Mesothelial cell of epicardium (in vitro differentiated cells): ENCODE data around the gene AUTS2. TPM values are rescaled to one million over a fixed set of nuclear protein-coding genes. Genes with fewer than 3 reads are reported as not detected.

Source experiments
- DNase-seq, 2 experiments: peaks; one replicate each; pipeline ENCODE4 v3.0.0; 2021; ENCODE audit warnings: low spot score in 2 of 2; ENCODE audit not compliant: unreplicated experiment in 2 of 2
- H3K27ac Mint-ChIP-seq: 2 replicates; pipeline ENCODE4 v1.8.0; 2021; ENCODE audit warnings: mixed read lengths
- H3K27me3 Mint-ChIP-seq: 2 replicates; pipeline ENCODE4 v1.8.0; 2021; ENCODE audit warnings: low read depth, mixed read lengths
- H3K36me3 Mint-ChIP-seq: 2 replicates; pipeline ENCODE4 v1.8.0; 2021; ENCODE audit warnings: mixed read lengths
- H3K4me1 Mint-ChIP-seq: 2 replicates; pipeline ENCODE4 v1.8.0; 2021; ENCODE audit warnings: mixed read lengths
- H3K4me3 Mint-ChIP-seq: 2 replicates; pipeline ENCODE4 v1.8.0; 2021; ENCODE audit warnings: mild to moderate bottlenecking, moderate library complexity, mixed read lengths
- H3K9me3 Mint-ChIP-seq: 2 replicates; pipeline ENCODE4 v1.8.0; 2021; ENCODE audit warnings: mixed read lengths
- total RNA-seq: library from RNA; stranded (reverse); gene quantifications from 3 replicates; pipeline ENCODE4 v1.2.1, GENCODE V29; 2021
- TF ChIP-seq, protein P1 (sequence below): fragments of 200-600 bp; sonication (generic); IDR thresholded peaks from one replicate; pipeline ENCODE4 v1.5.0; 2021; ENCODE audit warnings: antibody characterized with exemption; ENCODE audit not compliant: unreplicated experiment

The AUTS2 gene
- total RNA-seq, 1 donor from 2014 or later = 135 TPM

DNA sequence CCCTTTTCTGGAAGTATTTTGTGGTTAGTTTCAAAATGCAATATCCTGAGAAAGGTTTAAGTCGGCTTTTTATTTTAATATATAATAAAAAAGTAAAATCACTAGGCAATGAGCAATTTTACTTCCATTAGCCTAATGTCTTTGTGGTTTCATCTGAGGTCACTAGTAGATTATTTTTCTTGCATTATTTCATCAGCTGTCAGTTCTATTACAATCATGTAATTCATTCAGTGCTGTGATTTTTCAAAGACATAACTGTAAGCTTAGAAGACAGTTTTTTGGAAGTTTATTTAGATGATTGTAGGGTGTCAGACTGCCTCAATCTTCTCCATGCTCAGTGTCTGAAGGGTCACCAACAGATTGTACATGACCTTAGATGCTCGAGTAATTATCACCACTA lies 965.7 kb downstream of the AUTS2 start:
- TF ChIP-seq, protein P1, sequence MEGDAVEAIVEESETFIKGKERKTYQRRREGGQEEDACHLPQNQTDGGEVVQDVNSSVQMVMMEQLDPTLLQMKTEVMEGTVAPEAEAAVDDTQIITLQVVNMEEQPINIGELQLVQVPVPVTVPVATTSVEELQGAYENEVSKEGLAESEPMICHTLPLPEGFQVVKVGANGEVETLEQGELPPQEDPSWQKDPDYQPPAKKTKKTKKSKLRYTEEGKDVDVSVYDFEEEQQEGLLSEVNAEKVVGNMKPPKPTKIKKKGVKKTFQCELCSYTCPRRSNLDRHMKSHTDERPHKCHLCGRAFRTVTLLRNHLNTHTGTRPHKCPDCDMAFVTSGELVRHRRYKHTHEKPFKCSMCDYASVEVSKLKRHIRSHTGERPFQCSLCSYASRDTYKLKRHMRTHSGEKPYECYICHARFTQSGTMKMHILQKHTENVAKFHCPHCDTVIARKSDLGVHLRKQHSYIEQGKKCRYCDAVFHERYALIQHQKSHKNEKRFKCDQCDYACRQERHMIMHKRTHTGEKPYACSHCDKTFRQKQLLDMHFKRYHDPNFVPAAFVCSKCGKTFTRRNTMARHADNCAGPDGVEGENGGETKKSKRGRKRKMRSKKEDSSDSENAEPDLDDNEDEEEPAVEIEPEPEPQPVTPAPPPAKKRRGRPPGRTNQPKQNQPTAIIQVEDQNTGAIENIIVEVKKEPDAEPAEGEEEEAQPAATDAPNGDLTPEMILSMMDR = no peak

DNA sequence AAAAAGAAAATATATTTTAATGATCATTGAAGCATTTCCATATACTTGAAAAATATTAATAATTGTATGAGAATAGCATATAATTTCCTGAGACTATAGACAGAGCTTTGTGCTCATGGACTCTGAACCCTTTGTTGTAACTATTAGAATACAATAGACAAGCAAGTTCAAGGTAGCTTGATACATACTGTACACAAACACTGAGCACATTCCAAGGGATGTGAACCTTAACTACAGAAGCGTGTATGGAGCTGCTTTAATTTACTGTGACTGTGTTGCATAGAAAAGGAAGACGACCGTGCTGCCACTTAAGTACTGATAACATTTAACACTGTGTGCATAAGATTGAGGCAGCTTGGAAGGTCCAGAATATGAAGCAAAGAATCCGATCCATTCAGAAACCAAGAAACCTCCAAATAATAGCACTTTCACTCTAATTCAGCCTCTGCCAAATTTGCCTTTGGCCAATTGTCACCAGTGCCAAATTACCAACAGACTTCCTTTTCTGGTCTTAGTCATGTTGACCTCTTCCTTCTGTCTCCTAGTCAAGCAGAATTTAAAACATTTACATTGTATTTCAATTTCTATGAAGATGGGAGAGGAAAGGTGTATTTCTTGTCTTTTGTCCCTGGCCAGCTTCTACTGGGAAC lies 967.6 kb downstream of the AUTS2 start:
- no peaks in the 10 kb centered on the region for H3K27me3 Mint-ChIP-seq
- TF ChIP-seq, protein P1 = no peak
- peaks cover 17% of the 10 kb centered on the region for H3K36me3 Mint-ChIP-seq
- H3K4me1 Mint-ChIP-seq = peaks cover 27% of the 10 kb centered on the region
- no peak overlapping the region for H3K27ac Mint-ChIP-seq
- no peak for DNase-seq
- H3K9me3 Mint-ChIP-seq = no peaks in the 10 kb centered on the region
- H3K4me3 Mint-ChIP-seq = no peak overlapping the region

More for the DNA sequence above, 965.7 kb downstream of the AUTS2 start:
- no peaks in the 10 kb centered on the region for H3K27me3 Mint-ChIP-seq
- peaks cover 11% of the 10 kb centered on the region for H3K36me3 Mint-ChIP-seq
- peaks cover 21% of the 10 kb centered on the region for H3K4me1 Mint-ChIP-seq
- H3K4me3 Mint-ChIP-seq = no peak overlapping the region
- H3K9me3 Mint-ChIP-seq = peaks cover 8% of the 10 kb centered on the region
- DNase-seq = no peak
- H3K27ac Mint-ChIP-seq = no peak overlapping the region

DNA sequence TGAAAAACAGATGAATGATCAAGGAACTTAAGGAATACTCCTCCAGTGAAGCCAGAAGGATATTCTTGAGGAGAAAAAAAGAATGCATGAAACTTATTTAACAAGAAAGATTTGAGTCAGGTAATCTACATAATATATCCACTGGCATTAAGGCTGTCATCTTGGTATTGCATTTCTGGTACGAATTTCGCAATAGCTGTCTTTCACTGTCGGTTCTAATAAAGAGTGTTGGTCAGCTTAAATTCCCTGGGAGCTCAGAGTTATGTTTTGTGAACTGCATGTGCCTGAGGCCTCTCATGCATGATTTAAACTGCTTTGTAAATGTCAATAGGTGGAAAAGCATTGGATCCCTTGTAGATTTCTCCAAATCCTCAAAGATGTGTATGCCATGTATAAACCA lies 968.4 kb downstream of the AUTS2 start:
- Mint-ChIP-seq H3K9me3 (no peaks in the 10 kb centered on the region), H3K4me3 (no peak overlapping the region), H3K36me3 (peaks cover 17% of the 10 kb centered on the region), H3K4me1 (peaks cover 27% of the 10 kb centered on the region), H3K27ac (peak overlapping the region; percentile 1), H3K27me3 (no peaks in the 10 kb centered on the region)
- TF ChIP-seq, protein P1 = no peak
- no peak for DNase-seq

DNA sequence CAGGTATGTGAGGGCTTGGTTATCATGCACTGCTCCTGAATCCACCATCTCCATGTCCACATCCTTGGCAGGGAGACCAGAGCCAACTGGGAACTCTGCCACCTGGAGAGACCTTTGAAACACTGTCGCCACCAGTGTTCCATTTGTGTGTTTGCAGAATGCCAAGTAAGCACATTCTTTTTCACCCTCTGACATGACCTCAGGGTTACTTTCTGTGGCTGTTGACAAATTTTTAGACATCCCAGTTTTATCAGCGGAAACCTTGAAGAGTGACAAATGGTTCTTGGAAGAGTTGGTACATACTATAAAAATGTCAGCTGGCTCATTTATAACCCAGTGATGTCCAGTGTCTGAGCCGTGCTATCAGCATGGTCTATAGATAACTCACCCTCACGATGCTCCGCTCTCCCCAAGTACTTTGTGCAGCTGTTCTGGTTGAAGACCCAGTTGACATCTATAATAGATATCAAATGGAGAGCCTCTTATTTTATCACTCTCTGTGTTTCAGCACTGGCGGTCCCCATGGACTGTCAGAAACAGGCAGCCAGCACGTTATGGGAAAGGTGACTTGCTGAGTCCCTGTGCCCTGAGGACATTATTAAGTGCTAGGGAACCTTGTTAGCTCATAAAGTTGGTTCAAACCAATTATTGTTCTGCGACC lies 970.5 kb downstream of the AUTS2 start:
- H3K36me3 Mint-ChIP-seq = peaks cover 18% of the 10 kb centered on the region
- H3K9me3 Mint-ChIP-seq = no peaks in the 10 kb centered on the region
- no peak overlapping the region for H3K4me3 Mint-ChIP-seq
- no peaks in the 10 kb centered on the region for H3K27me3 Mint-ChIP-seq
- H3K27ac Mint-ChIP-seq = no peak overlapping the region
- no peak for DNase-seq
- TF ChIP-seq, protein P1 = no peak
- peaks cover 27% of the 10 kb centered on the region for H3K4me1 Mint-ChIP-seq

DNA sequence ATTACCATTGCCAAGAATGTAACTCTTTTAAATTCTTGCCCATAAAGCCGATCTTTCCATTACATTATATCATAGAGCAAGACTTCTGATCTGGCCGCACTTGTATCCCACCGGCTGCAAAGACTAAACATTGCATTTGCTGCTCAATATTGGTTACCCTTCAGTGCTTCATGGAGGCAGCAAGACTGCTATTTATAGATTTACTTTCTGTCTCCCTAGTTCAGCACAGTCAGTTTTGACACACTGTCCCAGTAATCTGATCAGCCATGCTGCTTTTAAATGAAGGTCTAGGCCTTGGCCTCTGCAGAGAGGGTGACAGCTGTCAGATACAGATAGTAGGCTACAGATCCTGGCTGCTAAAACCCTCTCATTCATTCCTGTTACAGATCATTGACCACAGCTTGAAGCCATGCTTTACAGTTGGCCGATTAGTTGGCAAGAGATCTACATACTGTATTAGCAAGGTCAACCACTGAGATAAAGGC lies 971.1 kb downstream of the AUTS2 start:
- H3K36me3 Mint-ChIP-seq = peaks cover 19% of the 10 kb centered on the region
- H3K27me3 Mint-ChIP-seq = no peaks in the 10 kb centered on the region
- TF ChIP-seq, protein P1 = no peak
- peaks cover 27% of the 10 kb centered on the region for H3K4me1 Mint-ChIP-seq
- no peak overlapping the region for H3K4me3 Mint-ChIP-seq
- no peaks in the 10 kb centered on the region for H3K9me3 Mint-ChIP-seq
- no peak overlapping the region for H3K27ac Mint-ChIP-seq
- DNase-seq = no peak
